H1 (cell line): ENCODE results near the gene ZSWIM6.

ENCODE experiments used
- ATF3 ChIP-seq: IDR thresholded peaks from 2 replicates; pipeline ENCODE4 v1.6.1; 2011; ENCODE audit warnings: low read depth, mild to moderate bottlenecking, low read length; ENCODE audit not compliant: insufficient read depth
- BACH1 ChIP-seq: IDR thresholded peaks from 2 replicates; pipeline ENCODE4 v1.6.1; 2012; ENCODE audit warnings: low read length, improper control_type of control experiment
- CEBPB ChIP-seq: IDR thresholded peaks from 2 replicates; pipeline ENCODE4 v1.6.1; 2012; ENCODE audit warnings: low read depth, low read length
- CTCF ChIP-seq, 3 experiments: IDR thresholded peaks; 1 replicate in 2 of 3; 2 replicates in 1 of 3; pipeline versions ENCODE4 v1.5.1 to v1.6.1; 2011; ENCODE audit warnings: low read length in 3 of 3, mild to moderate bottlenecking in 3 of 3, inconsistent platforms in 2 of 3, low read depth in 1 of 3, moderate library complexity in 1 of 3; ENCODE audit not compliant: insufficient read depth in 1 of 3; ENCODE audit errors: control extremely low read depth in 1 of 3
- EZH2 ChIP-seq: fragments of 200-600 bp; sonication (generic); IDR thresholded peaks from 2 replicates; pipeline ENCODE4 v1.7.1; 2012; ENCODE audit warnings: low read depth, mild to moderate bottlenecking, moderate library complexity, low read length, inconsistent platforms; ENCODE audit not compliant: severe bottlenecking
- JUN ChIP-seq: IDR thresholded peaks from 2 replicates; pipeline ENCODE4 v1.6.1; 2011; ENCODE audit warnings: low read depth, mild to moderate bottlenecking, improper control_type of control experiment, low read length
- KDM1A ChIP-seq: fragments of 200-600, 300-600 bp; sonication (generic); IDR thresholded peaks from 2 replicates; pipeline ENCODE4 v1.7.1; 2016; ENCODE audit warnings: mild to moderate bottlenecking, low read length, borderline replicate concordance
- POLR2A ChIP-seq, 2 experiments: IDR thresholded peaks; 1 replicate in 1 of 2; 2 replicates in 1 of 2; pipeline ENCODE4 v1.6.1; 2011; ENCODE audit warnings: low read depth in 2 of 2, low read length in 2 of 2, mild to moderate bottlenecking in 2 of 2; ENCODE audit errors: control extremely low read depth in 1 of 2
- TEAD4 ChIP-seq: IDR thresholded peaks from 2 replicates; pipeline ENCODE4 v1.6.1; 2012; ENCODE audit warnings: low read depth, low read length, inconsistent platforms, mixed read lengths
- ZNF274 ChIP-seq: IDR thresholded peaks from 2 replicates; pipeline ENCODE4 v1.7.0; 2012; ENCODE audit warnings: low read length, borderline replicate concordance; ENCODE audit errors: extremely low read depth
- TF ChIP-seq, protein P1 (sequence below): IDR thresholded peaks from 2 replicates; pipeline ENCODE4 v1.6.1; 2011; ENCODE audit warnings: low read length, improper control_type of control experiment

DNA sequence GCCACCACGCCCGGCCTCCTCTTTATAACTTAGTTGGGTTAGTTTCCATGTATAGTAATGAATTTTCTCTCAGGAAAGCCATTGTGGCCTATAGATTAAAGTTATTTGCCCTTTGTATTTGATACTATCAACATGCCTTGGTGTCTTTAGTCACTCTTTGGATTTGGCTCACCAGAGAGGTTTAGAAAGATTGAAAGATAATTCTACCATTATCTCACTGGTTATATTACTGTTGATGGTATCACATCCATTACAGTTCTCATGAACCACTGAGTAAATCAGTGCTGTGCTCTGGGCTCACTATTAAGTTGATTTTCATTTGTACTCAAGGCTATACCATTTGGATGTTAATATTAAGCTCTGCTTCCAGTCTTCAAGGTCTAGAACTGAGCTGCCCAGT lies 87.0 kb downstream of the ZSWIM6 start:
- TF ChIP-seq CTCF (IDR thresholded peaks at IDR 0.05; ENCODE audit: control extremely low read depth in 1 of 3, insufficient read depth in 1 of 3, low read depth in 1 of 3, low read length in 3 of 3) = no peak
- TF ChIP-seq KDM1A = no peak
- TF ChIP-seq POLR2A (IDR thresholded peaks at IDR 0.05; ENCODE audit: control extremely low read depth in 1 of 2, low read depth in 2 of 2, low read length in 2 of 2) = no peak
- TF ChIP-seq TEAD4 = no peak
- TF ChIP-seq JUN = no peak
- TF ChIP-seq EZH2 = no peak
- no peak for TF ChIP-seq CEBPB
- TF ChIP-seq, protein P1, sequence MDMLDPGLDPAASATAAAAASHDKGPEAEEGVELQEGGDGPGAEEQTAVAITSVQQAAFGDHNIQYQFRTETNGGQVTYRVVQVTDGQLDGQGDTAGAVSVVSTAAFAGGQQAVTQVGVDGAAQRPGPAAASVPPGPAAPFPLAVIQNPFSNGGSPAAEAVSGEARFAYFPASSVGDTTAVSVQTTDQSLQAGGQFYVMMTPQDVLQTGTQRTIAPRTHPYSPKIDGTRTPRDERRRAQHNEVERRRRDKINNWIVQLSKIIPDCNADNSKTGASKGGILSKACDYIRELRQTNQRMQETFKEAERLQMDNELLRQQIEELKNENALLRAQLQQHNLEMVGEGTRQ = no peak
- TF ChIP-seq ATF3 = no peak
- no peak for TF ChIP-seq BACH1
- TF ChIP-seq ZNF274 = no peak
